H9 (cell line): Measurements from ENCODE around the gene GRM1. TPM values are rescaled to one million over a fixed set of nuclear protein-coding genes. Genes with fewer than 3 reads are reported as not detected.

Experiments used
- DNase-seq: peaks from one replicate; pipeline ENCODE4 v3.0.0-alpha.2; 2017
- H2AFZ ChIP-seq: one replicate; pipeline ENCODE4 v1.6.1; 2013; ENCODE audit warnings: mild to moderate bottlenecking, low read length, control low read depth, moderate library complexity
- H2AK5ac ChIP-seq: 2 replicates; pipeline ENCODE4 v1.6.1; 2013; ENCODE audit warnings: low read length, control low read depth, mixed read lengths; ENCODE audit not compliant: insufficient read length
- H2BK120ac ChIP-seq: one replicate; pipeline ENCODE4 v1.6.1; 2013; ENCODE audit warnings: low read depth, mild to moderate bottlenecking, low read length, control low read depth, inconsistent platforms; ENCODE audit not compliant: poor library complexity, severe bottlenecking
- H2BK12ac ChIP-seq: 2 replicates; pipeline ENCODE4 v1.6.1; 2013; ENCODE audit warnings: low read length, control low read depth, mixed read lengths, low read depth; ENCODE audit not compliant: insufficient read length
- H2BK15ac ChIP-seq: 2 replicates; pipeline ENCODE4 v1.6.1; 2013; ENCODE audit warnings: low read depth, low read length, control low read depth
- H2BK20ac ChIP-seq: one replicate; pipeline ENCODE4 v1.6.1; 2013; ENCODE audit warnings: low read depth, mild to moderate bottlenecking, low read length, control low read depth, inconsistent platforms; ENCODE audit not compliant: poor library complexity, severe bottlenecking
- H2BK5ac ChIP-seq: 2 replicates; pipeline ENCODE4 v1.6.1; 2013; ENCODE audit warnings: low read length, control low read depth, mixed read lengths; ENCODE audit not compliant: insufficient read length
- H3K14ac ChIP-seq: 2 replicates; pipeline ENCODE4 v1.6.1; 2013; ENCODE audit warnings: low read length, control low read depth; ENCODE audit not compliant: insufficient read depth
- H3K18ac ChIP-seq: 2 replicates; pipeline ENCODE4 v1.6.1; 2013; ENCODE audit warnings: low read depth, mild to moderate bottlenecking, mixed read lengths, low read length, control low read depth; ENCODE audit not compliant: insufficient read length
- H3K23ac ChIP-seq: 2 replicates; pipeline ENCODE4 v1.6.1; 2013; ENCODE audit warnings: low read length, control low read depth, mixed read lengths, low read depth; ENCODE audit not compliant: insufficient read length
- H3K23me2 ChIP-seq: 2 replicates; pipeline ENCODE4 v1.6.1; 2013; ENCODE audit warnings: low read depth, mild to moderate bottlenecking, mixed read lengths, low read length, control low read depth; ENCODE audit not compliant: insufficient read length, poor library complexity, severe bottlenecking
- H3K27ac ChIP-seq: 2 replicates; pipeline ENCODE4 v1.5.1; 2013; ENCODE audit warnings: low read length, control low read depth, mixed read lengths, low read depth; ENCODE audit not compliant: insufficient read length
- H3K27me3 ChIP-seq: 2 replicates; pipeline ENCODE4 v1.6.1; 2013; ENCODE audit warnings: low read length, control low read depth, inconsistent platforms; ENCODE audit not compliant: insufficient read depth
- H3K4ac ChIP-seq: 2 replicates; pipeline ENCODE4 v1.6.1; 2013; ENCODE audit warnings: low read depth, mild to moderate bottlenecking, control low read depth, inconsistent platforms, low read length, moderate library complexity
- H3K4me1 ChIP-seq: 2 replicates; pipeline ENCODE4 v1.6.1; 2013; ENCODE audit warnings: low read length, control low read depth, inconsistent platforms; ENCODE audit not compliant: insufficient read depth
- H3K4me2 ChIP-seq: 2 replicates; pipeline ENCODE4 v1.6.1; 2013; ENCODE audit warnings: low read length, control low read depth, mixed read lengths; ENCODE audit not compliant: insufficient read length, insufficient read depth
- H3K56ac ChIP-seq: 2 replicates; pipeline ENCODE4 v1.6.1; 2013; ENCODE audit warnings: low read depth, mild to moderate bottlenecking, mixed read lengths, low read length, control low read depth; ENCODE audit not compliant: insufficient read length
- H3K79me1 ChIP-seq: 2 replicates; pipeline ENCODE4 v1.6.1; 2013; ENCODE audit warnings: low read depth, mild to moderate bottlenecking, moderate library complexity, low read length, control low read depth, inconsistent platforms; ENCODE audit not compliant: insufficient read depth, poor library complexity, severe bottlenecking
- H3K79me2 ChIP-seq: 2 replicates; pipeline ENCODE4 v1.6.1; 2013; ENCODE audit warnings: low read length, control low read depth, inconsistent platforms; ENCODE audit not compliant: insufficient read depth
- H3K9ac ChIP-seq: 2 replicates; pipeline ENCODE4 v1.6.1; 2013; ENCODE audit warnings: low read length, control low read depth, mixed read lengths; ENCODE audit not compliant: insufficient read length; ENCODE audit errors: extremely low read depth
- H3K9me3 ChIP-seq: one replicate; pipeline ENCODE4 v1.6.1; 2013; ENCODE audit warnings: low read depth, low read length, inconsistent platforms; ENCODE audit not compliant: control insufficient read depth
- H3T11ph ChIP-seq: one replicate; pipeline ENCODE4 v1.6.1; 2013; ENCODE audit warnings: mild to moderate bottlenecking, low read length, control low read depth, inconsistent platforms
- H4K20me1 ChIP-seq: one replicate; pipeline ENCODE4 v1.6.1; 2013; ENCODE audit not compliant: control insufficient read depth, insufficient read length, insufficient read depth
- H4K5ac ChIP-seq: 2 replicates; pipeline ENCODE4 v1.6.1; 2013; ENCODE audit warnings: low read depth, mild to moderate bottlenecking, mixed read lengths, low read length, control low read depth; ENCODE audit not compliant: insufficient read length
- H4K8ac ChIP-seq: replicated peaks from 2 replicates; pipeline ENCODE4 v1.6.1; 2013; ENCODE audit warnings: low read length, control low read depth, mixed read lengths, low read depth; ENCODE audit not compliant: insufficient read length
- H4K91ac ChIP-seq: 2 replicates; pipeline ENCODE4 v1.6.1; 2013; ENCODE audit warnings: low read depth, mild to moderate bottlenecking, moderate library complexity, mixed read lengths, low read length, control low read depth; ENCODE audit not compliant: insufficient read length
- H3K27ac Mint-ChIP-seq, 3 experiments: 2 replicates in 2 of 3; 3 replicates in 1 of 3; pipeline ENCODE4 v1.8.0; 2020 to 2021; ENCODE audit warnings: mixed read lengths in 3 of 3, mild to moderate bottlenecking in 1 of 3, moderate library complexity in 1 of 3
- H3K27me3 Mint-ChIP-seq: 2 replicates; pipeline ENCODE4 v1.8.0; 2021; ENCODE audit warnings: low read depth, mild to moderate bottlenecking, moderate library complexity, mixed read lengths
- H3K36me3 Mint-ChIP-seq, 3 experiments: 2 replicates in 2 of 3; 3 replicates in 1 of 3; pipeline ENCODE4 v1.8.0; 2020 to 2021; ENCODE audit warnings: low read depth in 3 of 3, mixed read lengths in 3 of 3; ENCODE audit not compliant: insufficient read depth in 1 of 3
- H3K4me1 Mint-ChIP-seq, 2 experiments: 2 replicates each; pipeline ENCODE4 v1.8.0; 2020; ENCODE audit warnings: mixed read lengths in 2 of 2
- H3K4me3 Mint-ChIP-seq, 2 experiments: 2 replicates in 1 of 2; 3 replicates in 1 of 2; pipeline ENCODE4 v1.8.0; 2020 to 2021; ENCODE audit warnings: mild to moderate bottlenecking in 2 of 2, mixed read lengths in 2 of 2, moderate library complexity in 1 of 2
- H3K9me3 Mint-ChIP-seq, 2 experiments: 2 replicates in 1 of 2; 3 replicates in 1 of 2; pipeline ENCODE4 v1.8.0; 2020; ENCODE audit warnings: mild to moderate bottlenecking in 2 of 2, mixed read lengths in 2 of 2, moderate library complexity in 1 of 2
- WGBS: extraction: QIAGEN DNeasy Blood & Tissue Kit; methylation state at CpG from one replicate; pipeline ENCODE4 v1.1.7; 2013; ENCODE audit warnings: missing lambda C conversion rate, low lambda C conversion rate, mixed read lengths; ENCODE audit not compliant: insufficient read length; ENCODE audit errors: extremely low coverage; 5-methylcytosine and 5-hydroxymethylcytosine counted together
- total RNA-seq: library from RNA; stranded (reverse); gene quantifications from 2 replicates; pipeline ENCODE4 v1.2.1, GENCODE V29; 2021
- TF ChIP-seq, protein P1 (sequence below): fragments of 200-600 bp; sonication (generic); conservative IDR thresholded peaks from 3 replicates; pipeline ENCODE4 v1.8.0; 2021; ENCODE audit warnings: antibody characterized with exemption, mild to moderate bottlenecking

Gene GRM1
- total RNA-seq, 1 experiment from 2014 or later = 0.39 TPM

DNA sequence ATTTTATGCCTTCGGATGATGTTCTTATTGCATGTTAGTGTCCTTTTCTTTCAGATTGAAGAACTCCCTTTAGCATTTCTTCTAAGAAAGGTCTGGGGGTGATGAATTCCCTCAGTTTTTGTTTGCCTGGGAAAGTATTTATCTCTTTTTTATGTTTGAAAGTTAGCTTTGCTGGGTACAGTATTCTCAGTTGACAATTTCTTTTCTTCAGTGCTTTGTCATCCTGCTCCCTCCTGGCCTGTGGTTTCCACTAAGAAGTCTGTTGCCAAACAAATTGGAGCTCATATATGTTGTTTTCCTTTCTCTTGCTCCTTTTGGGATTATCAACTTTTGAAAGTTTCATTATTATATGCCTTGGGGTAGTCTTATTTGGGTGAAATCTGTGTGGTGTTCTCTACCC, 11.5 kb downstream of the GRM1 start:
- Histone ChIP-seq H3K4me1 (no peaks in the 10 kb centered on the region), H3T11ph (no peak overlapping the region), H3K9ac (no peak overlapping the region), H2BK12ac (no peak overlapping the region), H3K79me1 (no peaks in the 10 kb centered on the region), H3K14ac (no peak overlapping the region), H2AFZ (no peak overlapping the region), H3K79me2 (no peaks in the 10 kb centered on the region), H2AK5ac (no peak overlapping the region), H4K20me1 (no peaks in the 10 kb centered on the region), H3K27me3 (no peaks in the 10 kb centered on the region), H3K56ac (no peak overlapping the region), H3K23me2 (no peaks in the 10 kb centered on the region), H3K4me2 (no peak overlapping the region), H2BK5ac (no peak overlapping the region), H4K91ac (no peak overlapping the region), H3K9me3 (no peaks in the 10 kb centered on the region), H4K8ac (no peak overlapping the region), H4K5ac (no peak overlapping the region), H3K18ac (no peak overlapping the region), H3K4ac (no peak overlapping the region), H2BK20ac (no peak overlapping the region), H2BK120ac (no peak overlapping the region), H3K23ac (no peak overlapping the region), H2BK15ac (no peak overlapping the region), H3K27ac (no peak overlapping the region)
- no peaks in the 10 kb centered on the region for H3K36me3 Mint-ChIP-seq
- WGBS = no CpG with 5 or more reads among the region's 1 CpG
- H3K9me3 Mint-ChIP-seq = peaks cover 10 to 15% of the 10 kb centered on the region in 2 experiments; a peak in 3 of 5 replicates
- H3K27me3 Mint-ChIP-seq = no peaks in the 10 kb centered on the region; the same call in 1 of the 2 replicates
- H3K27ac Mint-ChIP-seq = no peak overlapping the region
- H3K4me1 Mint-ChIP-seq = no peaks in the 10 kb centered on the region
- H3K4me3 Mint-ChIP-seq = no peak overlapping the region
- no peak for DNase-seq
- TF ChIP-seq, protein P1, sequence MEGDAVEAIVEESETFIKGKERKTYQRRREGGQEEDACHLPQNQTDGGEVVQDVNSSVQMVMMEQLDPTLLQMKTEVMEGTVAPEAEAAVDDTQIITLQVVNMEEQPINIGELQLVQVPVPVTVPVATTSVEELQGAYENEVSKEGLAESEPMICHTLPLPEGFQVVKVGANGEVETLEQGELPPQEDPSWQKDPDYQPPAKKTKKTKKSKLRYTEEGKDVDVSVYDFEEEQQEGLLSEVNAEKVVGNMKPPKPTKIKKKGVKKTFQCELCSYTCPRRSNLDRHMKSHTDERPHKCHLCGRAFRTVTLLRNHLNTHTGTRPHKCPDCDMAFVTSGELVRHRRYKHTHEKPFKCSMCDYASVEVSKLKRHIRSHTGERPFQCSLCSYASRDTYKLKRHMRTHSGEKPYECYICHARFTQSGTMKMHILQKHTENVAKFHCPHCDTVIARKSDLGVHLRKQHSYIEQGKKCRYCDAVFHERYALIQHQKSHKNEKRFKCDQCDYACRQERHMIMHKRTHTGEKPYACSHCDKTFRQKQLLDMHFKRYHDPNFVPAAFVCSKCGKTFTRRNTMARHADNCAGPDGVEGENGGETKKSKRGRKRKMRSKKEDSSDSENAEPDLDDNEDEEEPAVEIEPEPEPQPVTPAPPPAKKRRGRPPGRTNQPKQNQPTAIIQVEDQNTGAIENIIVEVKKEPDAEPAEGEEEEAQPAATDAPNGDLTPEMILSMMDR = no peak
